HEK293 (cell line): Measurements from ENCODE around the gene WDR19.

Source experiments
- CTCF ChIA-PET: fragments of 350-600 bp; formaldehyde crosslinking; extraction: SDS; loops from one replicate; lab custom pipeline; 2021; ENCODE audit warnings: antibody characterized with exemption; lab: Yijun Ruan, JAX
- POLR2A ChIA-PET: fragments of 300-600 bp; formaldehyde crosslinking; extraction: SDS; loops from one replicate; lab custom pipeline; 2020; ENCODE audit warnings: antibody characterized with exemption, inconsistent platforms; lab: Yijun Ruan, JAX
- H3K27ac ChIP-seq: fragments of 200-500 bp; sonication (Bioruptor generic); 2 replicates; pipeline ENCODE4 v1.5.1; 2014; ENCODE audit warnings: low read depth, low read length, control low read depth, inconsistent platforms; ENCODE audit errors: extremely low read depth
- H3K36me3 ChIP-seq, 2 experiments: fragments of 200-500 bp in 1 of 2; sonication (Bioruptor generic) in 1 of 2; 1 replicate in 1 of 2; 2 replicates in 1 of 2; pipeline ENCODE4 v1.5.1; 2014 to 2017; ENCODE audit warnings: inconsistent platforms in 2 of 2, low read length in 2 of 2; ENCODE audit not compliant: control insufficient read depth in 2 of 2, insufficient read depth in 1 of 2
- H3K4me1 ChIP-seq: fragments of 200-500 bp; sonication (Bioruptor generic); 2 replicates; pipeline ENCODE4 v1.5.1; 2014; ENCODE audit warnings: mild to moderate bottlenecking, low read length, inconsistent platforms; ENCODE audit not compliant: control insufficient read depth, insufficient read depth
- H3K4me3 ChIP-seq: 2 replicates; pipeline ENCODE4 v1.5.1; 2011; ENCODE audit warnings: low read depth, mild to moderate bottlenecking, control low read depth, low read length, moderate library complexity
- H3K9me3 ChIP-seq: fragments of 200-500 bp; sonication (Bioruptor generic); 2 replicates; pipeline ENCODE4 v1.5.1; 2014; ENCODE audit warnings: low read depth, low read length, inconsistent platforms; ENCODE audit not compliant: control insufficient read depth, insufficient read depth
- BCL6B ChIP-seq: fragments of 450-650 bp; formaldehyde crosslinking; IDR thresholded peaks from 2 replicates; pipeline ENCODE4 v1.5.1; 2017; ENCODE audit warnings: missing biosample characterization, missing genetic modification characterization
- EGR2 ChIP-seq: fragments of 450-650 bp; formaldehyde crosslinking; IDR thresholded peaks from 2 replicates; pipeline ENCODE4 v1.5.1; 2016; ENCODE audit warnings: low read depth, missing biosample characterization, missing genetic modification characterization
- GLIS2 ChIP-seq: fragments of 450-650 bp; formaldehyde crosslinking; IDR thresholded peaks from 2 replicates; pipeline ENCODE4 v1.5.1; 2016; ENCODE audit warnings: missing biosample characterization, missing genetic modification characterization
- KLF10 ChIP-seq: fragments of 450-650 bp; IDR thresholded peaks from 2 replicates; pipeline ENCODE4 v1.5.1; 2018; ENCODE audit warnings: missing biosample characterization, mild to moderate bottlenecking, missing genetic modification characterization
- KLF8 ChIP-seq: fragments of 450-650 bp; formaldehyde crosslinking; IDR thresholded peaks from 2 replicates; pipeline ENCODE4 v1.5.1; 2016; ENCODE audit warnings: missing biosample characterization, missing genetic modification characterization
- KLF9 ChIP-seq: fragments of 450-650 bp; formaldehyde crosslinking; IDR thresholded peaks from 2 replicates; pipeline ENCODE4 v1.5.1; 2016; ENCODE audit warnings: missing biosample characterization, missing genetic modification characterization, low read depth
- PRDM1 ChIP-seq: fragments of 450-650 bp; formaldehyde crosslinking; IDR thresholded peaks from 2 replicates; pipeline ENCODE4; 2016; ENCODE audit warnings: missing biosample characterization, missing genetic modification characterization
- REPIN1 ChIP-seq: fragments of 450-650 bp; formaldehyde crosslinking; IDR thresholded peaks from 2 replicates; pipeline ENCODE4 v1.5.1; 2017; ENCODE audit warnings: missing biosample characterization, missing genetic modification characterization, low read depth
- SP3 ChIP-seq: fragments of 450-650 bp; formaldehyde crosslinking; IDR thresholded peaks from 2 replicates; pipeline ENCODE4 v1.5.1; 2016; ENCODE audit warnings: missing biosample characterization, missing genetic modification characterization
- SP7 ChIP-seq: fragments of 450-650 bp; formaldehyde crosslinking; IDR thresholded peaks from 2 replicates; pipeline ENCODE4 v1.5.1; 2016; ENCODE audit warnings: missing biosample characterization, missing genetic modification characterization
- ZBTB21 ChIP-seq: fragments of 450-650 bp; formaldehyde crosslinking; IDR thresholded peaks from 2 replicates; pipeline ENCODE4 v1.5.1; 2017; ENCODE audit warnings: missing biosample characterization, missing genetic modification characterization
- ZFHX2 ChIP-seq: fragments of 450-650 bp; formaldehyde crosslinking; conservative IDR thresholded peaks from 2 replicates; pipeline ENCODE4 v1.5.1; 2016; ENCODE audit warnings: missing biosample characterization, missing genetic modification characterization
- ZFP3 ChIP-seq: fragments of 450-650 bp; formaldehyde crosslinking; IDR thresholded peaks from 2 replicates; pipeline ENCODE4 v1.5.1; 2016; ENCODE audit warnings: low read depth, missing biosample characterization, missing genetic modification characterization
- ZNF112 ChIP-seq: fragments of 450-650 bp; formaldehyde crosslinking; IDR thresholded peaks from 2 replicates; pipeline ENCODE4 v1.5.0; 2017; ENCODE audit warnings: missing biosample characterization, missing genetic modification characterization
- ZNF174 ChIP-seq: fragments of 450-650 bp; formaldehyde crosslinking; IDR thresholded peaks from 2 replicates; pipeline ENCODE4 v1.5.0; 2017; ENCODE audit warnings: missing biosample characterization, mild to moderate bottlenecking, missing genetic modification characterization
- ZNF202 ChIP-seq: fragments of 450-650 bp; formaldehyde crosslinking; IDR thresholded peaks from 2 replicates; pipeline ENCODE4 v1.5.1; 2016; ENCODE audit warnings: missing biosample characterization, missing genetic modification characterization, borderline replicate concordance
- ZNF214 ChIP-seq: fragments of 450-650 bp; formaldehyde crosslinking; IDR thresholded peaks from 2 replicates; pipeline ENCODE4 v1.5.1; 2017; ENCODE audit warnings: missing biosample characterization, mild to moderate bottlenecking, missing genetic modification characterization, borderline replicate concordance
- ZNF223 ChIP-seq: fragments of 450-650 bp; formaldehyde crosslinking; IDR thresholded peaks from 2 replicates; pipeline ENCODE4 v1.5.1; 2016; ENCODE audit warnings: missing biosample characterization, missing genetic modification characterization
- ZNF274 ChIP-seq, 2 experiments: fragments of 200-500 bp in 1 of 2; fragments of 450-650 bp in 1 of 2; sonication (Bioruptor generic) in 1 of 2; formaldehyde crosslinking in 1 of 2; IDR thresholded peaks; 2 replicates each; pipeline versions ENCODE4 v1.5.1 to v1.6.1; 2014 to 2016; ENCODE audit warnings: borderline replicate concordance in 1 of 2, inconsistent platforms in 1 of 2, low read length in 1 of 2, missing biosample characterization in 1 of 2, missing genetic modification characterization in 1 of 2
- ZNF280D ChIP-seq: fragments of 450-650 bp; formaldehyde crosslinking; IDR thresholded peaks from 2 replicates; pipeline ENCODE4 v1.5.1; 2016; ENCODE audit warnings: missing biosample characterization, missing genetic modification characterization
- ZNF292 ChIP-seq: fragments of 450-650 bp; formaldehyde crosslinking; IDR thresholded peaks from 2 replicates; pipeline ENCODE4 v1.5.1; 2016; ENCODE audit warnings: low read depth, missing biosample characterization, missing genetic modification characterization, borderline replicate concordance
- ZNF335 ChIP-seq: fragments of 450-650 bp; formaldehyde crosslinking; conservative IDR thresholded peaks from 2 replicates; pipeline ENCODE4 v1.5.1; 2016; ENCODE audit warnings: missing biosample characterization, missing genetic modification characterization
- ZNF366 ChIP-seq: fragments of 450-650 bp; formaldehyde crosslinking; conservative IDR thresholded peaks from 2 replicates; pipeline ENCODE4 v1.5.1; 2016; ENCODE audit warnings: missing biosample characterization, missing genetic modification characterization
- ZNF416 ChIP-seq: fragments of 450-650 bp; formaldehyde crosslinking; IDR thresholded peaks from 2 replicates; pipeline ENCODE4 v1.5.1; 2016; ENCODE audit warnings: missing biosample characterization, missing genetic modification characterization
- ZNF449 ChIP-seq: fragments of 450-650 bp; formaldehyde crosslinking; IDR thresholded peaks from 2 replicates; pipeline ENCODE4 v1.5.1; 2017; ENCODE audit warnings: missing biosample characterization, mild to moderate bottlenecking, missing genetic modification characterization, moderate library complexity
- ZNF555 ChIP-seq: fragments of 450-650 bp; formaldehyde crosslinking; conservative IDR thresholded peaks from 2 replicates; pipeline ENCODE4 v1.5.1; 2017; ENCODE audit warnings: missing biosample characterization, mild to moderate bottlenecking, missing genetic modification characterization, inconsistent platforms
- ZNF623 ChIP-seq: fragments of 450-650 bp; formaldehyde crosslinking; IDR thresholded peaks from 2 replicates; pipeline ENCODE4 v1.5.1; 2016; ENCODE audit warnings: missing biosample characterization, missing genetic modification characterization
- ZNF626 ChIP-seq: fragments of 450-650 bp; sonication (Bioruptor Pico); formaldehyde crosslinking; IDR thresholded peaks from 2 replicates; pipeline ENCODE4 v1.5.1; 2018; ENCODE audit warnings: missing biosample characterization, missing genetic modification characterization, inconsistent platforms
- ZNF677 ChIP-seq: fragments of 450-650 bp; IDR thresholded peaks from 2 replicates; pipeline ENCODE4 v1.5.0; 2018; ENCODE audit warnings: missing biosample characterization, mild to moderate bottlenecking, missing genetic modification characterization, moderate library complexity
- ZNF843 ChIP-seq: fragments of 450-650 bp; formaldehyde crosslinking; IDR thresholded peaks from 2 replicates; pipeline ENCODE4 v1.5.1; 2016; ENCODE audit warnings: missing biosample characterization, missing genetic modification characterization
- ZSCAN30 ChIP-seq: fragments of 450-650 bp; IDR thresholded peaks from 2 replicates; pipeline ENCODE4 v1.5.1; 2018; ENCODE audit warnings: missing biosample characterization, mild to moderate bottlenecking, missing genetic modification characterization, moderate library complexity
- TF ChIP-seq, protein P1 (sequence below): fragments of 450-650 bp; formaldehyde crosslinking; IDR thresholded peaks from 2 replicates; pipeline ENCODE4; 2016; ENCODE audit warnings: missing biosample characterization, missing genetic modification characterization

WDR19 gene

GRCh38 chr4:39181905-39182638, at the start of gene WDR19:
Gene WDR19, plus strand, starts transcription at chr4:39182529. Its CDS starts 29 bp downstream, at chr4:39182558.
- no peak within 1 kb of the TSS for H3K27ac ChIP-seq
- H3K4me1 ChIP-seq: no peaks in the 10 kb centered on the region
- H3K4me3 ChIP-seq: peak within 1 kb of the TSS; percentile 68
- ChIA-PET CTCF (interaction anchor here (0.5 to 1.1 kb wide), 8 partner anchors 10 to 315 kb away, joined by 3 to 4 read pairs (median 3); partner anchors contain the start of gene FAM114A1), POLR2A (no interaction called here)
- peaks cover 0 to 10% of the 10 kb centered on the region in 2 experiments; a peak in 1 of 3 replicates for H3K36me3 ChIP-seq
- H3K9me3 ChIP-seq: no peaks in the 10 kb centered on the region
- TF ChIP-seq ZNF292 (tag by site-specific recombination) (no peak), ZSCAN30 (tag by site-specific recombination) (no peak), ZBTB21 (tag by site-specific recombination) (no peak), ZNF366 (tag by site-specific recombination) (no peak), ZNF449 (tag by site-specific recombination) (peak; percentile 95), ZFHX2 (tag by site-specific recombination) (peak; percentile 81), ZNF214 (tag by site-specific recombination) (no peak), GLIS2 (no peak), KLF9 (peak; percentile 31; the same call in 1 of the 2 replicates), ZNF112 (tag by site-specific recombination) (no peak), ZNF174 (tag by site-specific recombination) (no peak), BCL6B (tag by site-specific recombination) (no peak), ZNF223 (tag by site-specific recombination) (no peak), ZNF843 (tag by site-specific recombination) (no peak), ZNF416 (tag by site-specific recombination) (no peak), ZNF280D (tag by site-specific recombination) (no peak), KLF8 (peak; percentile 21; the same call in 1 of the 2 replicates), PRDM1 (tag by site-specific recombination) (no peak), ZNF623 (tag by site-specific recombination) (no peak), REPIN1 (tag by site-specific recombination) (no peak), KLF10 (tag by site-specific recombination) (peak; percentile 95), EGR2 (tag by site-specific recombination) (peak; percentile 58), ZNF677 (tag by site-specific recombination) (no peak), ZNF626 (tag by site-specific recombination) (no peak), ZNF274 (IDR thresholded peaks at IDR 0.05; ENCODE audit: low read length) (no peak), ZNF274 (tag by site-specific recombination; IDR thresholded peaks at IDR 0.05; ENCODE audit: borderline replicate concordance) (no peak), ZNF555 (tag by site-specific recombination) (no peak), ZFP3 (peak; percentile 58; the same call in 1 of the 2 replicates), ZNF335 (tag by site-specific recombination) (peak; percentile 23), SP3 (tag by site-specific recombination) (peak; percentile 89), ZNF202 (tag by site-specific recombination) (no peak), SP7 (no peak)
- TF ChIP-seq, protein P1, sequence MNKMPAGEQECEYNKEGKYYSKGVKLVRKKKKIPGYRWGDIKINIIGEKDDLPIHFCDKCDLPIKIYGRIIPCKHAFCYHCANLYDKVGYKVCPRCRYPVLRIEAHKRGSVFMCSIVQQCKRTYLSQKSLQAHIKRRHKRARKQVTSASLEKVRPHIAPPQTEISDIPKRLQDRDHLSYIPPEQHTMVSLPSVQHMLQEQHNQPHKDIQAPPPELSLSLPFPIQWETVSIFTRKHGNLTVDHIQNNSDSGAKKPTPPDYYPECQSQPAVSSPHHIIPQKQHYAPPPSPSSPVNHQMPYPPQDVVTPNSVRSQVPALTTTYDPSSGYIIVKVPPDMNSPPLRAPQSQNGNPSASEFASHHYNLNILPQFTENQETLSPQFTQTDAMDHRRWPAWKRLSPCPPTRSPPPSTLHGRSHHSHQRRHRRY (tag by site-specific recombination): no peak
